T-helper 2 cell (primary cell): ENCODE measurements around the gene RNLS.
"Not testable (repeated sequence)": the region's sequence is repeated elsewhere in the genome, so short reads cannot be mapped to it uniquely, and the experiment has no call there.

Experiments
- DNase-seq, 5 experiments: peaks; one replicate each; pipeline versions ENCODE4 v3.0.0 to v3.0.0-alpha.2; 2012 to 2022

The RNLS gene

GRCh38 chr10:88386204-88386788 lies 196.8 kb downstream of the RNLS start:
- DNase-seq = peak in 1 of 5 experiments; percentile 33

DNA sequence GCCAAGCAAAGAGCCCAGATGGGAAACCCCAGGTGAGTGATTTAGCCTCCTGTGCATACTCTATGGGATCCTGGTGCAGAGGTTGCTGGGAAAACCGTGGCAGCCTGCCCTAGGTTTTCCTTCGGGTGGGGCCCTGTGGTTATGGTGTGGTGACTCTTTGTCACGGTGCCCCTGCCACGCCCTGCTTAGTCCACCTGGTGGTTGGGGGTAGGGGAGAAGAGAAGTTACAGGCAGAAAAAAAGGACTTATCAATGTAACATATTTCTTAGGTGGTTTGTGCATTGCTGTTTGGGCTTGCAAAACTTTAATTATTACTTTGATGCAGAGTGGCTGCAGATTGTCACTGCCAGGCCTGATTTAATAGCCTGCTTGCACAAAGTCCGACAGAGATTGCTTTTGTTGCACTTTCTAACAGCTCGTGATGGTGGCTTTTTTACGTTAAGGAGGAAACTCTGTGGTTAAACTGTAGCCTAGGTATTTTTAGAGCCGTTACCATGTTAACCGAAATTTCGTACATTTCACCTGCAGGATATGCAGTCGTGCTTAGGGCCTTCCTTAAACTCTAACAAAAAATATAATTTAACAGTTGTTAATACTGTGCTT lies 197.4 kb downstream of the RNLS start:
- peak; percentile 7 to 94 (median 18) for DNase-seq

GRCh38 chr10:88383276-88383675 lies 199.8 kb downstream of the RNLS start:
- peak in 1 of 5 experiments; percentile 52 for DNase-seq

DNA sequence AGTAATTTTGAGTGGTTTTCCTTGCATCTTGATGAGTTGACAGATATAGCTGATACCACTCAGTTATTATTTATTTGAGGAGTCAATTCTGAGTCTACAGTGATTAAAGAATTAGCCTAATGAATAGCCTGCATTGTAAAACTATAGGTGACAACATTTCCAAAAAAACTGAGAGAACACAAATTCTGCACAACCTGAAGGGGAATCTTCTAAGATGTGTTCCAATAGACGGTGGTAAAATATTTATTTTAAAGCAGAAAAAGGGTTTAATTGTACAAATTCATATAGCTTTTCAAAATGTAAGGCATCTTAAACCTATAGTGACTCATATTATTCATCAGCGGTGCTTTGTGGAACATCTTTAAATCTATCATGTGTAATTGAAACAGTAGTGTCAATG lies 200.4 kb downstream of the RNLS start:
- no peak for DNase-seq

- peak in 1 of 5 experiments; percentile 31 for DNase-seq
Measured at GRCh38 chr10:88379575-88379974, 203.5 kb downstream of the RNLS start.

GRCh38 chr10:88377510-88377909 lies 205.6 kb downstream of the RNLS start:
- no peak for DNase-seq

DNA sequence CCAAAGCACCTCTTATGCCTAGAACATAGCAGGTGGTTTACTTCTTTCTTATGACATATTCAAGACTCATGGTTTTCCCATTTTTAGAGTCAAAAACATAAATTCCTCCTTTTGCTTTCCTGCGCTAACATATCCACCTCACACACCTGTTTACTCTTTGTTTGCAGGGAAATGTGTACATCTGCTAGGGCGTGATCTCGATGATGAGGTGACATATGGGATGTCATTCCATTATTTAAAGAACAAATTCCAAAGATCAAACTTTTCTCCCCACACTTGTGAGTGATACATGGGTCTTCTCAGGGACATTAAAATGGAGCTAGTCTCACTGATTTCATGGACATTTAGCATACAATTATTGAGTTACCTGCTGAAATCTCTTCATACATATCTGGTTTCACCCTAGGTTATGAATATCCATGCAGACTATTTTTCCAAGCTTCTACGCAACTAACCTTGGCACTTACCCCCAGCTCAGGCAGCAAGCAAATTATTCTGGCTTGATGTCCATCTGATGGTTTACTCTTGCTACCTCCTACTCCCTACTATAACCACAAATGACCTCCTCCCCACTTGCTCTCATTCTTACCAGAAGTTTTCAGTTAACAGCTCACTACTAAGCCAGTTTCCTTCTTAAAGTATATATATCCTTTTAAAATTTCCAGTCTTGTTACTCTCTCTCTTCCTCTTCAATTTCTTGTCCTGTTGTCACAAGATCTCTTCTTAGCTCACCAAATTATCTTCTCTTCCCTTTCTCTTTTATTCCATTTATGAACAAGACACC lies 208.5 kb downstream of the RNLS start:
- no peak for DNase-seq

GRCh38 chr10:88372881-88373592 lies 210.1 kb downstream of the RNLS start:
- no peak for DNase-seq

GRCh38 chr10:88372051-88372715 lies 210.9 kb downstream of the RNLS start:
- DNase-seq = no peak

GRCh38 chr10:88370713-88371112 lies 212.4 kb downstream of the RNLS start:
- no peak for DNase-seq

DNA sequence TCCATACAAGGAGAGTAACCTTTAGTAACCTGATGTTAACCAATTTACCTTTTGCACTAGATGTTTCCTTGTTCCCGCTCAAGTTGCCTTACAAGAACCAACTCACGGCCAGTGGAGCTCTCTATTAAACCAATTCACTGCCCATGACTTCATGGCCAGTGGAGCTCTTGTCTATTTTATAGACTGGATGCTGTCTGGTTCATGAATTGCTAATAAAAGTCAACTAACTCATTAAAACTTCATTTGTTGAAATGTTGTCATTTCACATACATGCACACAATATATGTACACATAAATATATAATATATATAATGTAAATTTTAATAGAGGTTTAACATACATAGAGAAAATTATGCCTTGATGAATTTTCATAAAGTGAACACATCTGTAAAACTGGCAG lies 216.3 kb downstream of the RNLS start:
- DNase-seq = no peak

DNA sequence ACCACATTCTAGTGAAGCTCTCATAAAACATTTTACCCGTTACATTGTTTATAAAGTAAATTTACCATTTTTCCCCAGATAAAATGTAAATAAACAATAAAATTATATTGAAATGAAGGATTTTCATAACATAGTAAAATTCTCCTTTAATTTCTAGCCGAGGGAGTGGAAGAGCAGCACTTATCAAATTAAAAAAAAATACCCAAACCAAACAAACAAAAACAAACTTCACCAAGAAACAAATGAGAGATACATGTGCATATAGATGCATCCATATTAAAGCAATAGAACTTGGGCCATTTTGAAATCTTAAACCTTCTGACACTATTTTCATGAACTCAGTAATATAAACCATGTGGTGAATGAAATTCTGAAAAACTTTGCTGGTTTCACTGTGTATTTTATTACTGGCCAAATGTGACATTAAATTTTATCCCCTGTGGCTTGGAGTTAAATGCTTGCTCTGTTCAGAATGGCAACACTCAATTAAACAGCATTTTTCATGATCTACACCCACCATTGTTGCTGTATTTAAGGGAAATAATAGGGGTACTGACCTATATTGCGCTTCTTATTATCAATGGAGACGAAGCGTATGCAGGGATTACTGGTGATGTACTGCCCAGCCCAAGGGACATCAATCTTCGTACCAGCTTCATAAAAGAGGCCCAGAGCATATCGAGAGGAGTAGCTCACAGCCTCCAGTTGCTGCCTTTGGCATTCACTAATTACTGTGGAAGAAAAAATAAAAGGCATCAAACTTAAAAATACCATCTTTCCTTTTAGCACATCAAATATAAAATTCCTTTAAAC lies 220.9 kb downstream of the RNLS start:
- no peak for DNase-seq

DNA sequence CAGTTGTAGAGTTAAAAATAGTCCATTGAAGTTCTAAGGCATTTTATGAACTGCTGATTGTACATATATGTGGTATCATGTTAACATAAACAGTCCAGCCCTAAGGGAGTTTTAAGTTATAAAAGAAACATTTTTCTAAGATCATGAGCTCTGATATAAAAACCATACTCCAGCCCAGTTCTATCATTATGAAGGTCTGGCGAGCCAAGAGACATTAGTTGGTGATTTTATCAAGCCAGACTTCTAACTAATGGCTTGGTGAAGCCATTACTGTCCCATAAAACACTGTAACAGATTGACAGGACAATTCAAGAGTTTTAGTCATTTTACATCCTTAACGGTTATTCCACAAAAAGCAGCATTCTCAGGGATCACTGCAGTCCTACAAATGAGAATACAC lies 221.6 kb downstream of the RNLS start:
- no peak for DNase-seq

GRCh38 chr10:88355750-88356149 lies 227.4 kb downstream of the RNLS start:
- not testable (repeated sequence) for DNase-seq

- DNase-seq = no peak
Measured at GRCh38 chr10:88347597-88348304, 235.4 kb downstream of the RNLS start.

DNA sequence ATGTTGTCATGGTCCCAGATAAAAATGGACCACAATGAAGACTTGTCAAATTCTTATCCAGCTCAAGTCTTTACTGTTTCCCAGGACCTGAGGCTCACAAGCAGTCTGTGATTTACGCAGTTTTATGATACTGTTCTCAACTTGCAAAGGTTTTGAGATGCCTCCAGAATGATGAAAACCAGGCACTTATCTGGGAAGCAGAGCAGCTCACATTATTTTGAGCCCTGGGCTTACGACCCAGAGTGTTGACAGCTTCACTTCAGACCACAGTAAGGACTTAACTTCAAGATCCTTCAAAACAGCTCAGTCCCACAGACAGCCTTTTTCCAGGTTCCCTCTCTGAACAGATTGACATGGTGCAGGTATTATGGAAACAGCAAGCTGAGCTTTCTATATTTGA lies 236.1 kb downstream of the RNLS start:
- no peak for DNase-seq

DNA sequence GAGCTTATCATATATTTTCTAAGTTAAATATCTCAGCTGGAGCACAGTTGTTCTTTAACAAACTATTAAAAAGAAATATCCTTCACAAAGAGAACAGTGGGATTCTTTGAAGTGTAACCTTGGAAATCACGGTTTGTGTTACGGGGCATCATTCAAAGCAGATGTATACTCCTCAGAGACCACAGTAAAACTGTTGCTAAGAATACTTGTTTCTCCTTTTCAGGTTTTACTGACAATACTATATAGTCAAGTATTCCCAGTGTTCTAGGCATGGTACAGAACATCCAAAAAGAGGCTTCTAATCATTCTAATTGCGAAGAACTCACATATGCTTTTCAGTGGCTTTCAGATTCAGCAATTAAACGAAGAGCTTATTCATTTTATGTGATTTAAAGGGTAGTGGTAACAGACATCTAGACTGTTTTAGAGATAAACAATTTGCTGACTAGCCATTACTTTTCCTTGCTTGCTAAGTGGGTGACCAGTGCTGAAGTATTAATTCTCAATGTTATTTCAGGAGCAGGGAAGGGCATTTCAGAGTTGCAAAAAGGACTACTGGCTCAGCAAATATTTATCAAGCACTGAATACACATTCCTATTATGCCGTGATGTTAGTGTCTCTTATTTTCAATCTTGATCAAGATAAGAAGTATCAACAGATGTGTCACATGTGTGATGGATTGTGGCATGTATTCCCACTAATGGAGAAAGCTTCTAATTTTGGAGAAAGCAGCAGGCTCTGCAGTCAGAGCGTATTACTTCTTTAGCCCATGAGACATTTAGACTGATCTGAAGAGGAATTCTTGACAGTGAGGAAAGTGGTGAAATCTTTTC lies 236.8 kb downstream of the RNLS start:
- DNase-seq = no peak

DNA sequence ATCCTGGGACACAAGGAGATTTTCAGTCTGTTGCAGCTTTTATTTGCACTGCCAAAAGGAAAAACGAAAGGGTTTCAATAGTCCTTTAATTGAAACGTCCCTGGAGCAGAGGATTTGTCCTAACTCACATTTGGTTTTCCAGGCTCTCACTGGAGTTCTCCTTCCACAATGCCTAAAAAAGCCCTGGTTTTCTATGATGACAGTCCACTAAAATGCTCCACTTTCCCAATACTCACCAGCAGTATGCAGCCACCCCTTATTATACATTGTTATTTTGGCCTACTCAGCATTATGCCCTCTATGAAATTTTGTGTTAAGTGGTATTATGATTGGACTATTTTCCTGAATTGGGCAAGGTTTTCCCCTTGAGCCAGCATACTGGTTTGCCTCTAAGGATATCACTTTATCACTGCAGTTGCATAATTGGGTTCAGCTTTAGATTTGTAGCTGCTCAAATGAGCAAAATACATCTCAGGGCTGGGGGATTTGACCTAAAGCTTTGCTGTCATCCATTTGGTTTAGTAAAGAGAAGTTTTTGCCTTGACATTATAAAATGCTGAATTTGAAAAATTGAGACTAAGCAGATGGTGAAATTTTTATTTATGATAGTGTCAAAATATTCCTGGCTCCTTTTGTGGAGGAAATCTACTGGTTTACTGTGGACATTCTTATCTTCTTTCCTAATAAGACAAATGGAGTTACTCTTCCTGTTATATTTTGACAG lies 239.2 kb downstream of the RNLS start:
- DNase-seq = no peak

- DNase-seq = no peak
Measured at GRCh38 chr10:88342733-88343310, 240.3 kb downstream of the RNLS start.
